Stimulated activated CD8-positive, alpha-beta memory T cell treated with anti-CD3 and anti-CD28 coated beads, Interleukin-7, amount 100 ng/mL, for 1 hour (primary cell): ENCODE measurements around the gene CACTIN.

ENCODE experiments used
- DNase-seq, 2 donors: peaks; one replicate each; pipeline ENCODE4 v3.0.0-alpha.2; 2020; ENCODE audit warnings: low read depth in 2 of 2

Gene CACTIN

DNA sequence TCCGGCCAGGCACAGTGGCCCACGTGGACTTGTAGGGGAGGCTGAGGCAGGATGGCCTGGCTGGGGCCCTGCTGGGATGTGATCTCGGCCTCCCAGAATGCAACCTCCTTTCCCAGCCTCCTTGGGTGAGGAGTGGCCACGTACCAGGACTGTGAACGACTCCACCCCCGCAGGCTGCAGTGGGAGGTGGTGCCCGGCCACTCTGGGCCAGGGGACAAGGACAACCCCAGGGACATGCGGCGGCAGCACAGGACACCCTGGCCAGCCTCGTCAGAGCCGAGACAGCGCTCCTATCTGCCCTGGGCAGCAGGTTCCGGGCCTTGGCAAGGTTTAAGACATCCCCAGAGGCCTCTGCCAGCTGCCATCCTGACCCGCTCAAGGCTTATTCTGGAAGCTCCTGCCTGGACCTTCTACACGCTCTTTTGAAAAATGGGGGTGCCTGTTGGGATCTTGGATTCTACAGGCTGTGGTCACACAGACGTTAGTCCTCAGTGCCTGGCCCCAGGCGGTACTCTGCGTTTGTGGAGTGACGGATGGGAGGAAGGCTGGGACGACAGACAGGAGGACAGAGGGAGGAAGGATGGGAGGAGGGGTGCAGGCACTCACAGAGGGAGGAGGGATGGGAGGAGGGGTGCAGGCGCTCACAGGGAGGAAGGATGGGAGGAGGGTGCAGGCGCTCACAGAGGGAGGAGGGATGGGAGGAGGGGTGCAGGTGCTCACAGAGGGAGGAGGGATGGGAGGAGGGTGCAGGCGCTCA, 19.9 kb upstream of the CACTIN start:
- no peak for DNase-seq

- no peak for DNase-seq
Observed at GRCh38 chr19:3645726-3646125, 19.1 kb upstream of the CACTIN start.

DNA sequence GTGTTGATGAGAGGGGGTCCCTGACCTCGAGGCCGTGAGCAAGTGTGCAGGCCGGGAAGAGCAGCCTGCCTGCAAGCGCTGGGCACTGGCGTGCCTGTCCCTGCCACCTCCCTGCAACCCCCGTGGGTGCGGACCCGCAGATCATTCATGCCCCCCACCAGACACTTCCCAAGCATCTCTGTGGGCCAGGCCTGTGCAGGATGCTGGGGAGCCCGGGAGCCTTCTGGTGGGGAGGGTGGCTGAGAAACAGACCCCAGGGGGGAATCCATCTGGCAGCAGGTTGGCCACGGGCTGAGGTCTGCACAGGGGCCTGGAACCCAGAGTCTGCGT, 18.4 kb upstream of the CACTIN start:
- no peak for DNase-seq

- no peak for DNase-seq
Observed at GRCh38 chr19:3644351-3645066, 17.9 kb upstream of the CACTIN start.

- no peak for DNase-seq
Observed at GRCh38 chr19:3643674-3644313, 17.2 kb upstream of the CACTIN start.

- DNase-seq: no peak
Observed at GRCh38 chr19:3642987-3643673, 16.5 kb upstream of the CACTIN start.

DNA sequence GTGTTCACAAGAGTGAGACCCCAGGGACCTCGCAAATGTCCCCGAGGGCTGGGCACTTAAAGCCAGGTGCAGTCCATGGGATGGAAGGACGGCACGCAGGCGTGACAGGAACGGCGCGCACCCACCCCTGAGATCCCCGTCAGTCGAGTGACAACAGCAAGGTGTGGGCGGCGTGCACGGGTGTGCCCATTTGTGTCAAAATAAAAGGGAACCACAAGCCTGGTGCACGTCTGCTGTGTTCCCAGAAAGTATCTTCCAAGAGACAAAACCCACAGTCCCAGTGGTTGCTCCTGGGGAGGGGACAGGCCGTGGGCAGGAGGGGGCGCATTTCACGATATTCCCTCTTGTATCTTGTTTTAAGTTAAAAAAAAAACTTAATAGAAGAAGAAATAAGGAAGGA, 15.7 kb upstream of the CACTIN start:
- DNase-seq: no peak

DNA sequence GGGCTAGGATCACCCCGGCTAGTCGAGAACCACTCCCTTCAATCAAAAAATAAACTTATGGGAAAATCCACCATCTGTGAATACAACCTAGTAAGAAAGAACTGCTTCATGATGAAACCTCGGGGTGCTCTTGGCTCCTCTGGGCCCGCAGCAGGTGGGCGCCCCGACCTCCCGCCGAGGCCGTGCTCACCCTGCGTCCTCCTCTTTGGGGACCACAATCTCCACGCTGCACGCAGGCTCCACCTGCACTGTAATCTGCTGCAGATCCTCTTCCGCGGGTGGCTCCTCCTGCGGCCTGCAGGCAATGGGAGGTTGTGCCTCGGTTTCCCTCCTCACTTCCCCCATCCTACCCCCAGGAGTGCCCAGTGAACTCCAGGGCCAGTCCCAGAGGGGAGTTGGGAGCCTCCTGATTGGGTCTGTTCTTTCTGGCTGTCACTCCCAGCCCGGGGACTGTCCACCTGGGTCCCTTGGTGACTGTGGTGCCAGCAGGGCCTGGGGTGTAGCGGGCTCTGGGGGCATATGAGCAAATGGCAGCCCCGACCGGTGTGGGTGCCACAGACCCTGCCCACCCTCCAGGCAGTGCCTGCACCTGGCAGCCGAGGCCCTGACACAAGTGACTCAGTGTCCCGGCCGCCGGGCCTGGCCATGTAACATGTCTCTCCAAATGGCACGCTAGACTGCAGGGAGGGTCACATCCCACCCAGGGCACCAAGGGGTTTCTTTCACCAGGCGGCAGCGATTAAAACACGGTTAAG, 15.1 kb upstream of the CACTIN start:
- no peak for DNase-seq

DNA sequence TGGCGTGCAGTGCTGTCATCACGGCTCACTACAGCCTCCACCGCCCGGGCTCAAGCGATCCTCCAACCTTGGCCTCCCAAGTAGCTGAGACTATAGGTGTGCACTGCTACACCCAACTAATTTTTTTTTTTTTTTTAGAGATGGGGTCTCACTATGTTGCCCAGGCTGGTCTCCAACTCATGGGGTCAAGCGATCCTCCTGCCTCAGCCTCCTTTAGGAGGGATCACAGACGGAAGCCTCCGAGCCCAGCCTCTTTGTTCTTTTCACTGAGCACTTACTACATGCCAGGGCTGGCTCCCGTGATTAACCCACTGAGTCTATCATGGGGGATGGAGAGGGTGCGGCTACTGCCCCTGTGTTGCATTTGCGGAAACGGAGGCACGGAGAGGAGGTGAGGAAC, 12.9 kb upstream of the CACTIN start:
- DNase-seq: no peak

GRCh38 chr19:3638208-3639193, 11.9 kb upstream of the CACTIN start:
- no peak for DNase-seq

DNA sequence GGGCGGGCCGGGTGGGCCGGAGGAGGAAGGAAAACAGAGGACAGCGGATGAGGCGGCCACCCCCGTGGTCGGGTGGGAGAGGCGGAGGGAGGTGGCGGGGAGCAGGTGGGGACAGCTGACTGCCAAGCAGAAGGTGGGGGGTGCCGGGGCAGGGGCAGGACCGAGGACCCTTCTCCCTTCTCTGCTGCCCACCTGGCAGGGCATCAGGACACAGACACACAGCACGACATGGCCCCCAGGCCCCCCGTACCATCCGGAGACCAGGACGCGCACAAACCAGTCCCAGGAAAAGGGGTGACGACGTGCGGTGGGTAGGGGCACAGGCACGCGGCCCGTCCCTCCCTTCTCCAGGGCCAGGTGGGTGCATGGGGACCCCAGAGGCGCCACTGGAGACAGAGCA, 11.0 kb upstream of the CACTIN start:
- DNase-seq: no peak

- DNase-seq: no peak
Observed at GRCh38 chr19:3636962-3637361, 10.4 kb upstream of the CACTIN start.

- no peak for DNase-seq
Observed at GRCh38 chr19:3636506-3636905, 9.9 kb upstream of the CACTIN start.

DNA sequence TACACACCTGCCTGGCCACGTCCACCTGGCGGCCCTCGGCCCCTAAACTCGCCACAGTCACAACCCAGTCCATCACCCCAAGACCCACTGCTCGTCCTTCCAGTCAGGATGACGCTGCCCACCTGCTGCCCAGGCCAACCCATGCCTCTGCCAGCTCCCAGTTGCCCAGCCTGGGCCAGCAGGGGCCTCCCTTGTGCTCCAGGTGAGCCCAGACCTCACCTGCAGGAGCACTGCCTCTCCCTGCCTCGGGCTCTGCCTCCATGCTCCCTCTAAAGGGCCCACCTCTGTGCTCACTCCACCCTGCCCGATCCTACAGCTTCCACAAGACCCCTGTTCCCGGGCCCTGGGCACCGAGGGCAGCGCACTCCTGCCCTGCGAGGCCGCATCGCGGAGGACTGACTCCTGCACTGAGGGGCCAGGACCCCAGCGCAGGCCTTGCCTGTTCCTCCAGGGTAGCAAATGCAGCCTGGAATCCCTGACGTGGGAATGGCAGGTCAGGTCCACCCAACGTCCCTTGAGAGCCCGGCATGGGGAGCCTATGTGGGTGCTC, 8.0 kb upstream of the CACTIN start:
- no peak for DNase-seq

DNA sequence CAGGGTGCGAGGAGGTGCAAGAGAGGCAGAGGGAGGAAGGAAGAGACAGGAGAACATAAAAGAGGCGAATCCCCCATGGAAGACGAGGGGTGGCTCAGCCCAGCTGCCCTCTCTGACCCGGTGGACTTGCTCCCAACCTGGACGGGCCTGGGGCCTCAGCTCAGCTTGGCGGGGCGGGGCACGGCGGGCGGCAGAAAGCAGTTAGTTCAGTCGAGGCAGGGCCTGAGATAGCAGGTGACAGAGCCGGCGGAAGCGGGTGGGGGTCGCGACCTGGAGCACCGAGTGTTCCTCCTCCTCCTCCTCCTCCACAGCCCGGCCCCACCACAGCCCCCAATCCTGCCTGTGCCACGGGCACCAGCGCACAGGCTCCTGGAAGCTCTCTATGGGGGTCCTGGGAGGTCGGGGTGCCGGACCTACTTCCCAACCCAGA, 7.0 kb upstream of the CACTIN start:
- DNase-seq: no peak

DNA sequence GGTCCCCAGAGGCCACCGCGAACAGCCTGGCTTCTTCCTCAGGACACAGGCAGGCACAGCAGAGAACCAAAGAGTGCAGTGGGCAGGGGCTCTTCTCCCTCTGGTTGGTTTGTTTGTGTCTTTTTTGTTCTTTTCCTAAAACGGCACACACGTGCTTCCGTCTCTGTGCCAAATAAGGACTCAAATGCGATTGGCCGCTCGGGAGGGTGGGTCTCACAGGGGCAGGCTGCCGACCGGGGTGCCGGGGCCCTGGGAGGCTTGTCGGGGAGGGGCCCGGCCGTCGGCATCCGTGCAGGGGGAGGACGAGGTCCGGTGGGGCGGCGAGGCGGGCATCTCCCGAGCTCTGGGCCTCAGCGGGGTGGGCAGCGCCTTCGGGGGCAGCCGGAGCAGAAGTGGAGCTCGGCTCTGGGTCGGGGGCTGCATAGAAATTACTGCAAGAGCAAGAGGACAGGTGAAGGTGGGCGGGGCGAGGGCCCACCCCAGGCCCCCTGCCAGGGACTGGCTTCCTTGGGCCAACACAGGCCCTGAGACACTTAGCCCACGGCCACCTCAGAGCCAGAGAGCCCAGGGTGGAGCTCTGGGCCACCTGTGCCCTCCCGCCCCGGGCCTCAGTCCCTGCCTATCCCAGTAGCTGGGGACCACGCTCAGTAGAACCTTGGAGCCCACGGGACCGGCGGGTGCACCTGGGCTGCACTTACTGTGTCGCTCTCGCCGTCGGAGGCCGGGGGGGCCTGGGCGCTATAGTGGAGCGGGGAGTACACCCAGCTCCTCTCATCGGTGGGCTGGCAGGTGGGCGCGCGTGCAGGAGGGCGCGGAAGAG, 6.4 kb upstream of the CACTIN start:
- DNase-seq: no peak

GRCh38 chr19:3632098-3632497, 5.5 kb upstream of the CACTIN start:
- no peak for DNase-seq

DNA sequence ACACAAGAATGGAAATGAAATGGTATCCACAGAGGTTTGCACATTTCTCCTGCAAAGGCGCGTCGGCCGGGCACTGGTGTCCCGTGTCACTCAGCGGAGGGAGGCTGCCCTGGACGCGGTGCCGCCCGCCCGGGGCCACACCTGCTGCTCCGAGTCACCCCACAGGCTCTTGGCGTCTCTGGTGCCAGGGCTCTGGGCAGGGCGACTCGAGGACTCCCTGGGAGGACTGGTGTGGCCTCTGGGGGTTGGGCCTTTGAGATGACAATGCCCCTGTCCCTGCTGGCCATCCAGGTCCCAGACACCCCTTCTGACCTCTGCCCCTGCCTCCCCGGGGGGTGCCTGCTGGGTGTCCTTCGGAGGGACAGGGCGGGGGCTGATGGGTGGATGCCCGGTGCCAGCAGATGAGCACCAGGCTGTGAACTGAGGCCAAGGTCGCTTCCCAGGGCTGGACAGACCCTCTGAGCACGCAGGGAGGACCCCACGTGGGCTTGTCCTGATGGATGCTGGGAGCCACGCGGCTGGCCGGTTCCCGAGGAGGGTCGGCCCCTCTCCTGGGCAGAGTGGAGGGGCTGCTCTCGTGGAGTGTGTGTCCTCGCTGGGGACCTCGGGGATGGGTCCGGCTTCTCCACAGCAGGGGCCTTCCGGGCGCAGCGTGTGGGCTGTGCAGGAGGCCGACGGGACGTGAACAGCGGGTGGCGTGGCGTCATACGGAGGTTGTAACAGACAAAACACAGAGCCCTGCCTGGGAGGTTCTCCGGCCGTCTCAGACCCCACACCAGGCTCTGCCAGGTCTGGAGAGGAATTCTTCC, 4.7 kb upstream of the CACTIN start:
- no peak for DNase-seq
